IMR-90 (cell line): ENCODE measurements around the gene OSBPL1A. TPM values are rescaled to one million over a fixed set of nuclear protein-coding genes. Genes with fewer than 3 reads are reported as not detected.

Experiments
- ATAC-seq: fragments of 200-7000 bp; cut with Tn5 transposase; 2 replicates; pipeline ENCODE4 v1.9.1; 2020; ENCODE audit warnings: low read depth, mild to moderate bottlenecking, moderate library complexity
- BruUV-seq: library from RNA; stranded (reverse); fragments of 400-500 nt; replicated peaks from 2 replicates; lab custom pipeline; 2021; lab: Mats Ljungman, UMichigan
- CTCF ChIA-PET: fragments of 300-600 bp; formaldehyde crosslinking; extraction: SDS; loops from one replicate; lab custom pipeline; 2021; ENCODE audit warnings: antibody characterized with exemption; lab: Yijun Ruan, JAX
- POLR2A ChIA-PET: fragments of 300-600 bp; sonication (Branson Sonifier 250); formaldehyde crosslinking; loops from one replicate; lab custom pipeline; 2022; ENCODE audit warnings: antibody characterized with exemption; ENCODE audit not compliant: unreplicated experiment; lab: Charles Lee
- DNase-seq: peaks from one replicate; pipeline ENCODE4 v3.0.0; 2013
- H2AFZ ChIP-seq: replicated peaks from 2 replicates; pipeline ENCODE3; 2013; ENCODE audit warnings: low read length, mild to moderate bottlenecking; ENCODE audit not compliant: poor library complexity
- H2AK5ac ChIP-seq: 2 replicates; pipeline ENCODE4 v1.6.1; 2013; ENCODE audit warnings: low read depth, low read length, inconsistent platforms
- H2AK9ac ChIP-seq: replicated peaks from 2 replicates; pipeline ENCODE3; 2013; ENCODE audit warnings: mild to moderate bottlenecking, low read depth, low read length, moderate library complexity; ENCODE audit not compliant: poor library complexity
- H2BK120ac ChIP-seq: 2 replicates; pipeline ENCODE4 v1.6.1; 2013; ENCODE audit warnings: low read depth, low read length, inconsistent platforms
- H2BK15ac ChIP-seq: 3 replicates; pipeline ENCODE4 v1.6.1; 2013; ENCODE audit warnings: low read depth, low read length, inconsistent platforms
- H2BK20ac ChIP-seq: 2 replicates; pipeline ENCODE4 v1.6.1; 2013; ENCODE audit warnings: low read depth, mild to moderate bottlenecking, inconsistent platforms, low read length, moderate library complexity
- H2BK5ac ChIP-seq: 2 replicates; pipeline ENCODE4 v1.6.1; 2013; ENCODE audit warnings: mild to moderate bottlenecking, low read depth, low read length, inconsistent platforms; ENCODE audit not compliant: poor library complexity, severe bottlenecking
- H3K14ac ChIP-seq: replicated peaks from 2 replicates; pipeline ENCODE4 v1.6.1; 2013; ENCODE audit warnings: low read depth, low read length, inconsistent platforms
- H3K18ac ChIP-seq: 2 replicates; pipeline ENCODE4 v1.6.1; 2013; ENCODE audit warnings: low read depth, low read length, control low read depth
- H3K23ac ChIP-seq: 2 replicates; pipeline ENCODE4 v1.6.1; 2013; ENCODE audit warnings: low read depth, low read length, inconsistent platforms
- H3K27ac ChIP-seq: 2 replicates; pipeline ENCODE4 v1.5.1; 2013; ENCODE audit warnings: mild to moderate bottlenecking, control low read depth, low read length; ENCODE audit not compliant: insufficient read depth
- H3K27me3 ChIP-seq: 2 replicates; pipeline ENCODE4 v1.6.1; 2013; ENCODE audit warnings: low read length; ENCODE audit not compliant: control insufficient read depth, insufficient read depth
- H3K36me3 ChIP-seq: 2 replicates; pipeline ENCODE4 v1.6.1; 2013; ENCODE audit warnings: low read length, mixed read lengths; ENCODE audit not compliant: control insufficient read depth, insufficient read depth
- H3K4ac ChIP-seq: 2 replicates; pipeline ENCODE4 v1.6.1; 2013; ENCODE audit warnings: low read depth, low read length, inconsistent platforms
- H3K4me1 ChIP-seq: 2 replicates; pipeline ENCODE4 v1.6.1; 2013; ENCODE audit warnings: low read length, mixed read lengths; ENCODE audit not compliant: control insufficient read depth, insufficient read depth
- H3K4me2 ChIP-seq: 2 replicates; pipeline ENCODE4 v1.6.1; 2013; ENCODE audit warnings: low read depth, mild to moderate bottlenecking, control low read depth, low read length, moderate library complexity
- H3K4me3 ChIP-seq: 2 replicates; pipeline ENCODE4 v1.5.1; 2013; ENCODE audit warnings: low read depth, mild to moderate bottlenecking, control low read depth, low read length, moderate library complexity; ENCODE audit not compliant: insufficient read depth
- H3K56ac ChIP-seq: 2 replicates; pipeline ENCODE4 v1.6.1; 2013; ENCODE audit warnings: low read length, inconsistent platforms; ENCODE audit not compliant: insufficient read depth; ENCODE audit errors: extremely low read depth
- H3K79me1 ChIP-seq, 2 experiments: 2 replicates each; pipeline ENCODE4 v1.6.1; 2013; ENCODE audit warnings: low read length in 2 of 2, inconsistent platforms in 1 of 2, low read depth in 1 of 2
- H3K9ac ChIP-seq: 2 replicates; pipeline ENCODE4 v1.6.1; 2013; ENCODE audit warnings: low read depth, low read length, control low read depth
- H3K9me1 ChIP-seq: 2 replicates; pipeline ENCODE4 v1.6.1; 2013; ENCODE audit warnings: low read length, inconsistent platforms; ENCODE audit not compliant: insufficient read depth
- H3K9me3 ChIP-seq: 2 replicates; pipeline ENCODE4 v1.6.1; 2013; ENCODE audit warnings: low read length; ENCODE audit not compliant: control insufficient read depth, insufficient read depth
- H4K20me1 ChIP-seq: 2 replicates; pipeline ENCODE4 v1.6.1; 2013; ENCODE audit warnings: low read length, inconsistent platforms; ENCODE audit not compliant: insufficient read depth
- H4K5ac ChIP-seq: 2 replicates; pipeline ENCODE4 v1.6.1; 2013; ENCODE audit warnings: mild to moderate bottlenecking, low read depth, low read length, control low read depth
- H4K8ac ChIP-seq, 2 experiments: 2 replicates each; pipeline ENCODE4 v1.6.1; 2013; ENCODE audit warnings: low read depth in 2 of 2, low read length in 2 of 2, control low read depth in 1 of 2, inconsistent platforms in 1 of 2
- H4K91ac ChIP-seq: 2 replicates; pipeline ENCODE4 v1.6.1; 2013; ENCODE audit warnings: low read depth, low read length, inconsistent platforms; ENCODE audit not compliant: insufficient read depth
- BHLHE40 ChIP-seq: fragments of 150-350 bp; IDR thresholded peaks from 2 replicates; pipeline ENCODE4 v1.6.1; 2016; ENCODE audit warnings: mild to moderate bottlenecking, low read depth, low read length
- CEBPB ChIP-seq: IDR thresholded peaks from 2 replicates; pipeline ENCODE4 v1.6.1; 2012; ENCODE audit warnings: low read depth, low read length, improper control_type of control experiment
- CHD1 ChIP-seq: IDR thresholded peaks from 2 replicates; pipeline ENCODE4 v1.6.1; 2012; ENCODE audit warnings: low read depth, low read length, improper control_type of control experiment
- MAZ ChIP-seq: IDR thresholded peaks from 2 replicates; pipeline ENCODE4 v1.6.1; 2012; ENCODE audit warnings: low read depth, mild to moderate bottlenecking, low read length, improper control_type of control experiment, moderate library complexity, borderline replicate concordance
- MXI1 ChIP-seq: IDR thresholded peaks from 2 replicates; pipeline ENCODE4 v1.6.1; 2012; ENCODE audit warnings: low read depth, mild to moderate bottlenecking, low read length, moderate library complexity, borderline replicate concordance
- NFE2L2 ChIP-seq: fragments of 150-350 bp; IDR thresholded peaks from 2 replicates; pipeline ENCODE4 v1.6.1; 2016; ENCODE audit warnings: low read depth, mild to moderate bottlenecking, low read length
- POLR2A ChIP-seq: IDR thresholded peaks from 2 replicates; pipeline ENCODE4 v1.6.1; 2012; ENCODE audit warnings: mild to moderate bottlenecking, low read depth, low read length
- RAD21 ChIP-seq: IDR thresholded peaks from 2 replicates; pipeline ENCODE4 v1.6.1; 2012; ENCODE audit warnings: low read length, improper control_type of control experiment
- RCOR1 ChIP-seq: IDR thresholded peaks from 2 replicates; pipeline ENCODE4 v1.6.1; 2012; ENCODE audit warnings: mild to moderate bottlenecking, low read length, improper control_type of control experiment; ENCODE audit not compliant: insufficient replicate concordance
- RFX5 ChIP-seq: IDR thresholded peaks from 2 replicates; pipeline ENCODE4 v1.8.0; 2012; ENCODE audit warnings: low read depth, mild to moderate bottlenecking, low read length, moderate library complexity
- SMC3 ChIP-seq: fragments of 150-350 bp; IDR thresholded peaks from 2 replicates; pipeline ENCODE4 v1.6.1; 2016; ENCODE audit warnings: low read depth, mild to moderate bottlenecking, antibody characterized with exemption, low read length, moderate library complexity
- WGBS, 2 experiments: methylation state at CpG; one replicate each; pipeline versions ENCODE4 v1.1.5 to v1.1.7; 2013; ENCODE audit warnings: missing lambda C conversion rate in 2 of 2; ENCODE audit not compliant: insufficient read length in 1 of 2; ENCODE audit errors: extremely low coverage in 2 of 2; 5-methylcytosine and 5-hydroxymethylcytosine counted together
- dilution Hi-C: fragments of 300-500 bp; cut with HindIII; formaldehyde crosslinking; loops from one replicate; pipeline ENCODE4 v1.14.3; 2018; ENCODE audit warnings: low sequenced_read_pairs; ENCODE audit not compliant: unreplicated experiment
- in situ Hi-C: fragments of 300-500 bp; cut with MboI; formaldehyde crosslinking; loops from 3 replicates; pipeline ENCODE4 v1.14.3; 2019; ENCODE audit warnings: low sequenced_read_pairs, inconsistent platforms, mixed read lengths
- intact Hi-C: fragments of 100-400 bp; cut with micrococcal nuclease; formaldehyde crosslinking; loops from 2 replicates; pipeline ENCODE4 v1.10.0; 2022
- polyA plus RNA-seq, 3 experiments: library from polyadenylated mRNA; depleted of rRNA; stranded (reverse); fragments of >200 nt; gene quantifications; 2 replicates each; pipeline ENCODE4 v1.2.3, GENCODE V29; 2012; ENCODE audit warnings: low replicate concordance in 1 of 3
- total RNA-seq: library from RNA; depleted of rRNA; stranded (reverse); fragments of >200 nt; gene quantifications from 2 replicates; pipeline ENCODE4 v1.2.3, GENCODE V29; 2012
- TF ChIP-seq, protein P1 (sequence below): conservative IDR thresholded peaks from 2 replicates; pipeline ENCODE4 v1.5.1; 2012; ENCODE audit warnings: mild to moderate bottlenecking, low read depth, low read length, improper control_type of control experiment
- TF ChIP-seq, protein P2 (sequence below): fragments of 150-350 bp; IDR thresholded peaks from 2 replicates; pipeline ENCODE4 v1.6.1; 2016; ENCODE audit warnings: low read depth, mild to moderate bottlenecking, low read length, moderate library complexity, borderline replicate concordance
- TF ChIP-seq, protein P3 (sequence below): fragments of 150-350 bp; IDR thresholded peaks from 2 replicates; pipeline ENCODE4 v1.6.1; 2017; ENCODE audit warnings: mild to moderate bottlenecking, antibody characterized with exemption, low read length, low read depth

The OSBPL1A gene
- total and polyA plus RNA-seq, 2 of the 4 experiments (the other 2 are of a cell fraction), result 29.4 to 70.4 TPM

- 1% methylated on average over 24 of the region's 50 CpGs; no CpG with 5 or more reads in 1 of the 2 experiments for WGBS, 2 experiments
- TF ChIP-seq RFX5 (no peak), CHD1 (no peak), MXI1 (peak; percentile 58; the same call in 1 of the 2 replicates), BHLHE40 (peak; percentile 79; the same call in 1 of the 2 replicates), SMC3 (no peak), RAD21 (no peak), POLR2A (peak; percentile 12; the same call in 1 of the 2 replicates), MAZ (no peak), NFE2L2 (no peak), RCOR1 (no peak), CEBPB (no peak)
- TF ChIP-seq, protein P1, sequence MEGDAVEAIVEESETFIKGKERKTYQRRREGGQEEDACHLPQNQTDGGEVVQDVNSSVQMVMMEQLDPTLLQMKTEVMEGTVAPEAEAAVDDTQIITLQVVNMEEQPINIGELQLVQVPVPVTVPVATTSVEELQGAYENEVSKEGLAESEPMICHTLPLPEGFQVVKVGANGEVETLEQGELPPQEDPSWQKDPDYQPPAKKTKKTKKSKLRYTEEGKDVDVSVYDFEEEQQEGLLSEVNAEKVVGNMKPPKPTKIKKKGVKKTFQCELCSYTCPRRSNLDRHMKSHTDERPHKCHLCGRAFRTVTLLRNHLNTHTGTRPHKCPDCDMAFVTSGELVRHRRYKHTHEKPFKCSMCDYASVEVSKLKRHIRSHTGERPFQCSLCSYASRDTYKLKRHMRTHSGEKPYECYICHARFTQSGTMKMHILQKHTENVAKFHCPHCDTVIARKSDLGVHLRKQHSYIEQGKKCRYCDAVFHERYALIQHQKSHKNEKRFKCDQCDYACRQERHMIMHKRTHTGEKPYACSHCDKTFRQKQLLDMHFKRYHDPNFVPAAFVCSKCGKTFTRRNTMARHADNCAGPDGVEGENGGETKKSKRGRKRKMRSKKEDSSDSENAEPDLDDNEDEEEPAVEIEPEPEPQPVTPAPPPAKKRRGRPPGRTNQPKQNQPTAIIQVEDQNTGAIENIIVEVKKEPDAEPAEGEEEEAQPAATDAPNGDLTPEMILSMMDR, result no peak
- TF ChIP-seq, protein P2, sequence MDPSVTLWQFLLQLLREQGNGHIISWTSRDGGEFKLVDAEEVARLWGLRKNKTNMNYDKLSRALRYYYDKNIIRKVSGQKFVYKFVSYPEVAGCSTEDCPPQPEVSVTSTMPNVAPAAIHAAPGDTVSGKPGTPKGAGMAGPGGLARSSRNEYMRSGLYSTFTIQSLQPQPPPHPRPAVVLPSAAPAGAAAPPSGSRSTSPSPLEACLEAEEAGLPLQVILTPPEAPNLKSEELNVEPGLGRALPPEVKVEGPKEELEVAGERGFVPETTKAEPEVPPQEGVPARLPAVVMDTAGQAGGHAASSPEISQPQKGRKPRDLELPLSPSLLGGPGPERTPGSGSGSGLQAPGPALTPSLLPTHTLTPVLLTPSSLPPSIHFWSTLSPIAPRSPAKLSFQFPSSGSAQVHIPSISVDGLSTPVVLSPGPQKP, result no peak
- TF ChIP-seq, protein P3, sequence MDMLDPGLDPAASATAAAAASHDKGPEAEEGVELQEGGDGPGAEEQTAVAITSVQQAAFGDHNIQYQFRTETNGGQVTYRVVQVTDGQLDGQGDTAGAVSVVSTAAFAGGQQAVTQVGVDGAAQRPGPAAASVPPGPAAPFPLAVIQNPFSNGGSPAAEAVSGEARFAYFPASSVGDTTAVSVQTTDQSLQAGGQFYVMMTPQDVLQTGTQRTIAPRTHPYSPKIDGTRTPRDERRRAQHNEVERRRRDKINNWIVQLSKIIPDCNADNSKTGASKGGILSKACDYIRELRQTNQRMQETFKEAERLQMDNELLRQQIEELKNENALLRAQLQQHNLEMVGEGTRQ, result peak; percentile 90
Measured at GRCh38 chr18:24397131-24397693, 412 bp downstream of the OSBPL1A start.

More at GRCh38 chr18:24397131-24397693, 412 bp downstream of the OSBPL1A start:
- H4K91ac ChIP-seq, result peak overlapping the region; percentile 60; the same call in 1 of the 2 replicates
- H2AFZ ChIP-seq, result peak overlapping the region; percentile 97
- H3K4me3 ChIP-seq, result peak overlapping the region; percentile 56
- no peak overlapping the region for H2BK15ac ChIP-seq
- intact Hi-C loops (loop anchor here (5.0 kb wide), 1 partner anchor 35 kb away; no protein-coding TSS in a partner anchor), dilution Hi-C loops (no loop called here), in situ Hi-C loops (no loop called here)
- peak overlapping the region; percentile 80 for H3K4me2 ChIP-seq
- BruUV-seq, result no TSS peak
- H3K18ac ChIP-seq, result peak overlapping the region; percentile 19
- H3K56ac ChIP-seq, result peak overlapping the region; percentile 23; the same call in 1 of the 2 replicates
- H3K4me1 ChIP-seq, result 0 out of 2 replicates have a peak, but pooled peaks cover 2% of the 10 kb centered on the region
- H2AK9ac ChIP-seq, result peak overlapping the region; percentile 74
- H3K9ac ChIP-seq, result peak overlapping the region; percentile 49
- H4K20me1 ChIP-seq, result no peaks in the 10 kb centered on the region
- no peak overlapping the region; the same call in 1 of the 2 replicates for H2AK5ac ChIP-seq
- peak overlapping the region; percentile 71 for H3K14ac ChIP-seq
- H3K9me1 ChIP-seq, result 0 out of 2 replicates have a peak, but pooled peaks cover 3% of the 10 kb centered on the region
- DNase-seq (peak; percentile 78), ATAC-seq (peak; percentile 48)
- peak overlapping the region; percentile 89 for H3K23ac ChIP-seq
- H3K27me3 ChIP-seq, result no peaks in the 10 kb centered on the region
- no peak overlapping the region for H2BK20ac ChIP-seq
- CTCF ChIA-PET, result interaction anchor here (1.0 kb wide), 1 partner anchor 16 kb away, joined by 3 read pairs; no protein-coding TSS in a partner anchor
- H4K8ac ChIP-seq, result peak overlapping the region in 1 of 2 experiments; percentile 75; a peak in 1 of 4 replicates
- POLR2A ChIA-PET, result interaction anchor here (1.3 kb wide), 1 partner anchor 12 kb away, joined by 4 read pairs; no protein-coding TSS in a partner anchor
- no peaks in the 10 kb centered on the region for H3K36me3 ChIP-seq
- H2BK5ac ChIP-seq, result peak overlapping the region; percentile 25
- H3K9me3 ChIP-seq, result no peaks in the 10 kb centered on the region
- H3K79me1 ChIP-seq, result peaks cover 0 to 7% of the 10 kb centered on the region in 2 experiments; a peak in 2 of 4 replicates
- H4K5ac ChIP-seq, result no peak overlapping the region
- H2BK120ac ChIP-seq, result peak overlapping the region; percentile 26
- H3K4ac ChIP-seq, result peak overlapping the region; percentile 56
- peak overlapping the region; percentile 56 for H3K27ac ChIP-seq
